GM19023 (cell line): ENCODE data around the gene DNAH6.
"Not testable (repeated sequence)": the region's sequence is repeated elsewhere in the genome, so short reads cannot be mapped to it uniquely, and the experiment has no call there.

ENCODE experiments used
- ATAC-seq: cut with Tn5 transposase; IDR thresholded peaks from one replicate; pipeline ENCODE4 v1.9.1; 2021; ENCODE audit warnings: mild to moderate bottlenecking, moderate library complexity; ENCODE audit not compliant: unreplicated experiment

DNAH6 gene, protein sequence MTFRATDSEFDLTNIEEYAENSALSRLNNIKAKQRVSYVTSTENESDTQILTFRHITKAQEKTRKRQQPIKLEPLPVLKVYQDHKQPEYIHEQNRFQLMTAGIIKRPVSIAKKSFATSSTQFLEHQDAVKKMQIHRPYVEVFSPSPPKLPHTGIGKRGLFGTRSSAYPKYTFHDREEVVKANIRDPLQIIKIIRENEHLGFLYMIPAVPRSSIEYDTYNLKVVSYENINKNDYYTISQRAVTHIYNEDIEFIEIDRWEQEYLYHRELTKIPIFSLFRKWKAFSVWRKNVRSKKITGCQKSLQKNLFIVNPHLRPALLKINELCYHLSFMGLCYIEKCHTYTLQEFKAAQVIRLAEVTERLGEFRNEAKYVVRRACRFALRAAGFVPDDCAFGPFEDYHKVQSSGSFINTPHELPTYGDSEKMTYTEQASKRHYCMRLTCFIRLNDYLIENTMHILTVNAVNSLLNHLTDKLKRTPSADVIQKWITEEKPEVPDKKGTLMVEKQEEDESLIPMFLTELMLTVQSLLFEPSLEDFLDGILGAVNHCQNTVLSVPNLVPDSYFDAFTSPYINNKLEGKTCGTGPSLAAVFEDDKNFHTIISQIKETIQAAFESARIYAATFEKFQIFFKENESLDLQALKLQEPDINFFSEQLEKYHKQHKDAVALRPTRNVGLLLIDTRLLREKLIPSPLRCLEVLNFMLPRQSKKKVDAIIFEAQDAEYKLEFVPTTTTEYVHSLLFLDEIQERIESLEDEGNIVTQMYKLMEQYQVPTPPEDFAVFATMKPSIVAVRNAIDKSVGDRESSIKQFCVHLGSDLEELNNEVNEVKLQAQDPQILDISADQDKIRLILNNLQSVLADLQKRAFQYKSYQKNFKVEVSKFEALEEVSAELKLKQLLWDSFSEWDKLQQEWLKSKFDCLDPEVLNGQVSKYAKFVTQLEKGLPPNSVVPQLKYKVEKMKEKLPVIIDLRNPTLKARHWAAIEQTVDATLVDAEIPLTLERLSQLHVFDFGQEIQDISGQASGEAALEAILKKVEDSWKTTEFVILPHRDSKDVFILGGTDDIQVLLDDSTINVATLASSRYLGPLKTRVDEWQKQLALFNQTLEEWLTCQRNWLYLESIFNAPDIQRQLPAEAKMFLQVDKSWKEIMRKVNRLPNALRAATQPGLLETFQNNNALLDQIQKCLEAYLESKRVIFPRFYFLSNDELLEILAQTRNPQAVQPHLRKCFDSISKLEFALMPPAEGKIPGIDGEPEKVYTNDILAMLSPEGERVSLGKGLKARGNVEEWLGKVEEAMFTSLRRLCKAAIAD (N-terminal part only)

DNA sequence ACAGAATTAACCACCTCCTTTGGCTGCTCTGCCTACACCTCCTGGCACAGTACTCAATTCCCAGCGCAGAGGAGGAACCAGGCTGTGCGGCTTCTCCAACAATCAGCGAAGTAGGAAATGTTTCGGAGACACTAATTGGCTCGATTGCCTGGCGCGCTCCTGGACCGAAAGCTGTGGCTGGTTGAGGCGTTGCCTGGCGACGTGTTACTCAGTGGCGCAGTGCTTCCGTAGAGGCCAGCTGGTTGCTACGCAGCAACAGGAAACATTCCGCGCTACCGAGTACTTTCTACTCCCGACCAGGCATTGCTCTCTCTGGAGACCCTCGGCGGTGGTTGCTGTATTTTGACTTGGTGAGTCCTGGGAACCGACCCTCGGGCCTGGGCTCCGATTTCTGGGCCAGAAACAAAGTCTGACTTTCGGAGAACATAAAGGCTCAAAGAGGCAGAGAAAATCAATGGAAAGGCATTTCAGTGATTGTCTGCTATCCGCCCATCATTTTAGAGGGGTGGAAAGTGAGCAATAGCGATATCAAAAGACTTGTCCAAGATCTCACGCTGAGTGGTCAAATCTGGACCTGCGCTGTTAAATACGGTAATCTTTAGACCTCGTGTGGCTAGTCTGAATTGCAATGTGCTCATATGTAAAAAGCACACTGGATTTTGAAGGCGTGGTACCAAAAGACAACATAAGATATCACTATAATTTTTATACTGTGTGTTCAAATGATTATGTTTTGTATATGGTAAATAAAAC, at the start of gene DNAH6:
Gene DNAH6, plus strand, starts transcription at position 265 of the 753 bp plus-strand sequence. CDS start 1,329 bp downstream, outside the sequence.
- ATAC-seq = peak; percentile 100

DNA sequence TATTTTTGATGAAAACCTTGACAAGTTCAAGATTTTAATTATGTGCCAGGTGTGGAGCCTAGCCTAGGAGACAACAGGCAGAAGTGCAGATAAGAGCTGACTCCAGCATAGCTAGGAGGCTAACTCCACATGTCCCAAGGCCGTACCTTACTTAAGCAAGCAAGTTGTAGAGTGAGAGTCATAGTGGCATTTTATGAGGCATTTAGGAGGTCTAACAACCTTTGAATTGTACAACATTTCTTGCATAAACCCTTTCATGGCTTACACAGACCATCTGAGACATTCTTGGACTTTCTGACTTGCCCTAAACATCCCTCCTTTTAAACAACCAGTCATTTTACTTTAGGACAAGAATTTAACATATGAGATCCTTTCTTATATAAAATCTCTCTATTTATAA, 48.9 kb upstream of the DNAH6 start:
- no peak for ATAC-seq

DNA sequence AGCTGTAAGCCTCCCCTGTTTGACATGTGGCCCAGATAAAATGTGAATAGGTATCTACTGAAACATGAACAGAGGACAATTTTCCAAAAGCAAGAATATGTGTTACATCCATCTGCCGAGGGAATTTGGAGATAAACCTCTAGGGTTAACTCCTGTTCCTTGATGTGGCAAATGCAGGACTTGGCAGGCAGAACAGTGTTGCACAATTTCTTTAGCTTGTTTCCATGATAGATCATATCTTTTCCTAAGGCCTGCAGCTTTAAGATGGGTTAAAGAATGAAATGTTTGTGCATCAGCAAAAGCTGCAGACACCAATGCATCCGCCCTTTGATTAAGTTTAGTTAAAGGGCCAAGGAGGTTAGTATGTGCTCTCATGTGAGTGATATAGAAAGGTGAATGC, 43.9 kb upstream of the DNAH6 start:
- not testable (repeated sequence) for ATAC-seq

DNA sequence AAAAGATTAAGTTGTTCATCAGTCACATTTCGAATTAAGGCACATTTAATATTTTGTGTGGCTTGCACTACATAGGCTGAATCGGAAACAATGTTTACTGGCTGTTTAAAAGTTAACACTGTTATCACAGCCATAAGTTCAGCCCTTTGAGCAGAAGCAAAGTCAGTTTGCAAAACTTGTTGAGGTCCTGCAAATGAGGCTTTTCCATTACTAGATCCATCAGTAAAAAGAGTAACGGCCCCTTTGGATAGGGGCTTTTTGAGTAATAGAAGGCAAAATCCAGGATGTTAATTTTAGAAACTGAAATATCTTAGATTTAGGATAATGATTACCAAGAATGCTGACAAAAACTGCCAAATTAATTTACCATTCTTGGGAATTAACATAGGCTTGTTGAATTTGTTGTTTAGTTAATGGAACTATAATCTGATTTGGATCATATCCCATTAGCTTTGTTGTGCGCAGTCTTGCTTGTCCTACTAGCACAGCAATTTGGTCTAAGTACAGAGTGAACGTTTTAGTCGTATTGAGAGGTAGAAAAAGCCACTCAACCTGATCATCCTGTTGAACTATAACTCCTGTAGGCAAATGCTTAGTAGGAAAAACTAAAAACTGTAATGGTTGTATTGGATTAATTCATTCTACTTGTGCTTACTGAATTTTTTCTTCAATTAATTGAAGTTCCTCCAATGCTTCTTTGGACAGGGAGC, 43.3 kb upstream of the DNAH6 start:
- ATAC-seq = no peak

DNA sequence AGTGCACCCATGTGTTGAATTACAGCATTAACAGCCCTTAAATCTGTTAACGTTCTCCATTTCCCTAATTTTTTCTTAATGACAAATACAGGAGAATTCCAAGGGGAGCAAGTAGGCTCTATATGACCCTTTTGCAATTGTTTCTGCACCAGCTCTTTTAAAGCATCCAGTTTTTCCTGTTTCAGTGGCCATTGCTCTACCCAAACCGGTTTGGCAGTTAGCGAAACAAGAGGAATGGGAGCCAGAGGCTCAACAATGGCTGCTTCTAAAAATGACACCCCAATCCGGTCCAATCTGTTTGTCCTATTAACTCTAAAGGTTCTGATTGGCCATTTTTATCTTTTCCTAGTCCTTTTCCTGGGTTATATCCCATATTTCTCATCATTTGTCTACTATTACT, 42.1 kb upstream of the DNAH6 start:
- no peak for ATAC-seq

DNA sequence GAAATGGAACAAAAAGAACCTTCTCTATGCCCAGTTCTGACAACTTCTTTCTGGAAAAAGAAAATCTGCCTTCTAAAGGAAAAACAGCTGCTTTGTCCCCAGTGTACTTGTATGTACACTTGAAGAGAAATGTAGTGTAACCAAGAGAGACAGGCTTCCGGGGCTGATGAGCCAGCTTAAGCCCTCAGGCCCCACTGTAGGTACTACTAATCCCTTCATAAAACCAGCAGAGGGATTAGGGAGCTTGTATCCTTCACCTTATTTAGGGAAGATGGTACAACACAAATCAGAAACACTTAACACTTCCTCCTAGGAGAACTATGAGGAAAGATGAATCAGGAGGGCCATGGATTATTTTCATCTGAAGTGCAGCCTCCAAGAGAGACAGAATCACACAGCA, 38.4 kb upstream of the DNAH6 start:
- ATAC-seq = no peak

DNA sequence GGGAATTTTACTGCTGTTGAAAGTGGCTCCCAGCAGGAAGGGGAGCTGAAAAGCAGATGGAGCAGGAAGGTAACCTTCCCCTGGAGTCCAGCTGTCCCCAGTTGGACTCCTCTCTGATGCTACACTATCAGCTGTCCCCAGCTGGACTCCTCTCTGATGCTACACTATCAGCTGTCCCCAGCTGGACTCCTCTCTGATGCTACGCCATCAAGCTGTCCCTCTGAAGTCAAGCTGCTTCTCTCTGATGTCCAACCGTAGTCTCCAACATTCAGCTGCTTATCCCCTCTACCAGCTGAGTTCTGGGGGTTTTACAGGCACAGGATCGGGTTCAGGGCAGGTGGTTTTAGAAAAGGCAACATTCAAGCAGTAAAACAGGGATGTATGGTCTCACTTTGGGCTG, 37.4 kb upstream of the DNAH6 start:
- ATAC-seq = no peak

DNA sequence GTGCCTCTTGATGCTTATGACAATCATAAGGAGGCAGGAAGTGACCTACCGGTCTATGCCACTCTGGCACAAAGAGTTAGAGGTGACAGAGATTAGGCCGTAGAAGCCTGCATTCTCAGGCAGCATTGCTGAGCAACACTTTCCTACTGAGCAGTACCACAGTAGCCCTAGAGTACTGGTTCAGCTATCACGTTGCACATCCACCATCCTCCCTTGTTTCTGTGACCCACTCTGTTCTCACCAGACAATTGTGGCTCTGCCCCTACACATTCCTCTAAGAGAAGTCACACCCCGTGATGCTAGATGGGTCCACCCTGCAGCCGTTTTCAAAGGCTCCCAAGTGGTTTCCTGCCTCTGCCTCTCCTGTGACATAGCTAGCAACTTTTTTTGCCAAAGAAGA, 34.6 kb upstream of the DNAH6 start:
- ATAC-seq = no peak

DNA sequence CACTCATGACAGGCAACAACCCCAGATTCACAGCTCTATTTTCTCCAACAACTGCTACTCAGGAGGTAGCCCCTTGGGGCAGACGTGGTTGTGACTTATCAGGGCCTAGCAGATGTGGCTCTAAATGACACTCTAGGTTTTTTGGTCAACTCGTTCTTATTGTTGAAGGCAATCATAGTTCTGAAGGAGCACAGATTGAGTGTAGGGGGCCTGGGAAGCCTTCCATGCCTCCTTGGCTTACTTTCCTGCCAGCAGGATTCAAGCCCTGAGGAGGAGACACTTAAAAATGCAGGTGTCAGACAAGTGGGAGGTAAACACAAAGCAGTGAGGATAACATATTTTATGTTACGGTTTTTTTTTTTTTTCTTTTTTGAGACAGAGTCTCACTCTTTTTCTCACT, 33.7 kb upstream of the DNAH6 start:
- no peak for ATAC-seq

DNA sequence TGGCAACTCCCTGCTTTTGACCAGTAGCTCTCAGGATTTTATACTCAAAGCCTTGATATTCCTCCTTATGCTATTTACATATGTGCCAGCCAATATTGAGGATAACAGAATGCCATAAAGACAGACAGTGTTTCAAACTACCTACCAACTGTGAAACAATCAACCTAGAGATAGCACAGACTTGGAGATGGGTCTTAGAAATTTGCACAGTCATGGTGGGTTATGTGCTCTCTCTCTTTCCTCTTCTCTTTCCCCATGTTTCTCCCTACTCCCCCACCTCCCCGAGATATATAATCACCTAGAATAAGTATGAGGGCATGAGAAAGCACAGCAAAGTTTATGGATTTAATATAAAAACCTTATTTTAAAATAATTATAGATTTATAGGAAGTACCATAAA, 33.0 kb upstream of the DNAH6 start:
- no peak for ATAC-seq

DNA sequence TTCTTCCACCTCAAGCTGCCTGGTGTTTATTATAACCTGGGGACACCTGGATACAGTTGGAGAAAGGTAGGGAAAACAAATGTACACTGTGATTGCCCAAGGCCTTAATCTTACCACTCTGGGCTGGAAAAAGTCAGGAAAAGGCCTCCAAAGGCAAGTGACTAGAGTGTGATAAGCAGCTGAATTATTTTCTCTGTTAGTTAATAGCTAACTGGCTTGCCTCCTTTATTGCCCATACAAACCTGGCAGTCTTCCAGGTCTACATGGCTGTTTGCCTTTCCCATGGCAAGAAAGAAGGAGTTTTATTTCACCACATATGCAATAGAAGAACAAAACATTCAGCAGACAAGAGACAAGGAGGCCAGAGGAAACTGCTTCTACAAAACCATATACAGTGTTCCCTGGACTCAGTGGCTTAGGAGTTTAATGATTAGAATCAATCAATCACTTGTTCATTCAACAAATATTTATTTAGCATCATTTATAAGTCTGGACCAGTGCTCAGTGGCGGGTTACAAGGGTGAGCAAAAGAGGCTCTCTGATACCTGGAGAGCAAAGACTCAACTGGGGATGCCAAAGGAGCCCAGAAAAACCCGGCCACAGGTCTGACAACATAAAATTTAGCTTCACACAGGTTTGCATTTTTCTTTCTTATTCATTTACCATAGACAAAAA, 29.7 kb upstream of the DNAH6 start:
- ATAC-seq = no peak

DNA sequence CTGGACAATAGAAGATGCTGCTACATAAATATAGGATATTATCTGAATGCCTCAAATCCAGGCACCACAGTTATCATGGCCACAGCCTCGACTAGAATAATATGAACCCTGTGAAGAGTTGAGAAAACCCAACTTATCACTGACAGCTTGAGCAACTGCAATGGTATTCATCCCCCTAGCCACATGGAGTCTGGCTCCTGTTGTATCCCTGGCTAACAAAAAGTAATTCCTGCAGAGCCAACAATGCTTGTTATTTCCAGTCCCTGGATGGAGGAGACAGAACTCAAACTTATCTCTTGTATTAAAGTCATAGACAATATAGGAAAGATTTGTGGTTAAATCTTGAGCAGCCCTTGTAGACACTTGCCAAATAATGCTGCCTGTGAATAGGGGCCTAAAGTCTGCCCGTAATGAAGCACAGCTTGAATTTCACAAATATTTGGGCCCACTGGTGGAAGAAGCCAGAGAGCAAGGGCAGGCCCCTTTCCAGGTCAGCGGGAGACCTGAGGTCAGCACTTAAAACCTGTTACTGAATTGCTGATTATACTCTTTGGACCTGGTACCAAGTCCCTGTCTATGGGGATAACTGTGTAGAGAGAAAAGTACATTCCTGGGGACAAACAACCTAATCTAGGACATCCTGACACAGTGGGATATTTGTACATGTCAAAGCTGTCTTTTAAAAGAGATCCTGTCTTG, 28.9 kb upstream of the DNAH6 start:
- no peak for ATAC-seq

DNA sequence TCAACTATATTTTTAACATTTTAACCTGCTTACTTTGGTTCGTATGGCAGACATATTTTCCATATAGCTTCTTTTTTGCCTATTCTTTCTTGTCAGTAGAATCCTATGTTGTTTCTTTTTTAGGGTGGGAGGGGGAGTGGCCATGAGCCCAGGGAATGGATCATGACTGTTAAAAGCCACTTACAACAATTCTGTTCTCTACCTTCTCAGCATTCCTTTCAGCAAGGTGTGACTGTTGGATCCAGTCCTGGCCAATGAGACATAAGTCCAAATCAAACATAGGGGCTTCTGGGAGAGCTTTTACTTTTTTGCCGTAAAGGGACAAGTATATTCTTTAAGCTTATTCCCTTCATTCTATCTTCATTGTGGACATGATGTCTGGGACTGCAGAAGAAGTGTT, 25.0 kb upstream of the DNAH6 start:
- ATAC-seq = no peak

DNA sequence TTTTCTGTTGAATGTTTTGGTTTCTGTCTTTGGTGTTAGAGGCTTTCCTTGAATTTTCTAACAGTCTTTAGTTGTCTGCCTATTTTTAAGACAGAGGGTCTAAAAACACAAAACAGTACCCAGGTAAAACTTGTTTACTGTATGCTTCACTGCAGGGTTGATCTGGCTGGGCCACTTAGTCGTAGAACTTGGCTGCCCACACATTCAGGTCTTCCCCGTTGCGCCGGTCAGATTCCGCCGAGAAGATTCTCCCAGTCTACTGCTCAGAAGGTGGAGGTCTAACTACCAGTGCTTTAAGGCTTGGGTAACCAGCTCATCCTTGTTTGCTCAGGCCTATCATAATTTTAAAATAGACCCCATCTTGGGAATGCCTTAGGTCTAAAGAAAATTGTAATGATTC, 24.6 kb upstream of the DNAH6 start:
- ATAC-seq = no peak

DNA sequence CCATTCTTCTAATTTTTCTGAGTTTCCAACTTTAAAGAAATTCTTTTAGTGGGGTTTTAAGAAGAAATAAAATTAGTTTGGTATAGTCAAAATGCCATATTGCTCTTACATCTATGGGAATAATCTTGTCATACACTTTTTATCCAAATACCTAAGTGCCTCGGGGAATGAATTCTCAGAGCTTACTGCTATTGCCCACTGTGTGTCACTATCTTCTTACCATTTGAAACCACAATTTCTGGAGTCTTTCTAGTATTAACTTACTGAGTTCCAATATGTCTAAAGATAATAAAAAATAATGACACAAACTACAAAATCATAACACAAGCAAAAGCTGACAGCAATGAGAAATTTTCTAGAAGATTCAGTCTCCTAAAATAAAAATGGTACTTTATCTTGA, 23.7 kb upstream of the DNAH6 start:
- ATAC-seq = no peak

DNA sequence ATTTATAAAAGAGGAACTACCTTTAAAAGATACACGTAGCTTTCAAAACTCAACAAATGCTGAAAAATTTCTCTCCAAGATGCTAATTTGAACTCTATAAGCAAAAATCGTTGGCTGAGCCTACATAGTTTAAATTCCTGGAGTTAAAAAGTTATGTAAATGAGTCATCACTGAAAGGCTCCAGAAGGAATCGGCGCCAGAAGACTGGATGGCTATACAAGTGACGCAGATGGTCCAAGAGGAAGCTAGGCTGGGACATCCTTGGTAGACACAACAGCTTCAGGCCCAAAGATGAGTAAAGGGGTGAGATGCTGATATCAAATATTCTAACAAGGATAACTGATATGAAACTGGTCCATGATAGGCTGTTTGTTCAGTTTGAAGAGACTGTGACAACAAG, 22.8 kb upstream of the DNAH6 start:
- ATAC-seq = no peak

DNA sequence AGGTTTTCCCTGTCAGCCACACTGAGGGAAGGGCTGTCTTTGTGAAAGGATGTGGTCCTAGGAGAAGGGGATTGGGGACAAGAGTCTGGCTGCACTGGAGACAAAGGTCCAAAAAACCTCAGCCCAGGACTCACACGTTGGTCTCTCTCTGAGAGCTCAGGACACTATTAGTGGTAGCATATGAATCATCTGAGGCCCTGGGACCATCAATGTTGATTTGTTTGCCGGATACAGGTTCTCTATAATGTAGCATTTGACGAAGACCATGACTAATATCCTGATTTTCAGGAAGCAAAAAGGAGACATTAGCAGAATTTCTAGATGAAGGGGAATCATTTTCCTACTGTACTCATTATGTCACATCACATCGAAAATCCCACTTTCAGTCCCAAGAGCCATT, 22.2 kb upstream of the DNAH6 start:
- ATAC-seq = no peak

DNA sequence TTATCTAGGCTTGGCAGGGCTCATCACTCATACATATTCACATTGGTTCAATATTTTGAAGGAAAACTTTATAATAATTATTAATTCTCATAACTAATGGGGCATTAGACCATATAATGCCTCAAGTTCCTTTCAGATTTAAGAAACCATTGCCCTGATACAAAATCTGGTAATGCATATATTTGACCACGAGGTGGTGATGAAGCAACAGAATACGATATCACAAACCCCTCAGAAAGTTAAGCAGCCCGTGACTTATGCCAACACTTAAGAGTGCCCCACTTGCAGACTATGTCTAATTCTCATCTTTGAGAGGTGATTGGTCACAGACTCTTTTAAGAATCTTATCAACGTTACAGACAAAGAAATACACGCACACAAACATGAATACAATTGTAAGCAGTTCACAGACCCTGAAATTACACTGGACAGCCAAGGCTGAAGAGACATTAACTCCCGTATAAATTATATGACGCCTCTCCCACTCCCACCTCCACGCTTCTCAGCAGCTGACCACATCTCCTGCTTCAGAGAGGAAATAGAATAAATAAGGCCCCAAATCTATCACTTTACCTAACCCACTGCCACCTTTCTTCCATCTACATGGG, 20.7 kb upstream of the DNAH6 start:
- ATAC-seq = peak; percentile 81
